A673 (cell line): ENCODE results near the gene JAML. TPM values are rescaled to one million over a fixed set of nuclear protein-coding genes. Genes with fewer than 3 reads are reported as not detected.

Source experiments
- BruUV-seq: library from RNA; stranded (reverse); fragments of 400-500 nt; replicated peaks from 2 replicates; lab custom pipeline; 2021; lab: Mats Ljungman, UMichigan
- CTCF ChIA-PET: fragments of 300-600 bp; sonication (Branson Sonifier 250); formaldehyde crosslinking; loops from one replicate; lab custom pipeline; 2022; ENCODE audit warnings: antibody characterized with exemption; lab: Charles Lee
- POLR2A ChIA-PET: fragments of 300-600 bp; sonication (Branson Sonifier 250); formaldehyde crosslinking; loops from one replicate; lab custom pipeline; 2022; ENCODE audit warnings: antibody characterized with exemption; ENCODE audit not compliant: low non-redundant PET; lab: Charles Lee
- DNase-seq: peaks from one replicate; pipeline ENCODE4 v3.0.0-alpha.2; 2015; ENCODE audit warnings: low spot score
- H3K27ac ChIP-seq: fragments of 200-600 bp; sonication (generic); 2 replicates; pipeline ENCODE4 v1.5.1; 2016; ENCODE audit warnings: mixed run types, low read depth, mild to moderate bottlenecking, mixed read lengths, antibody characterized with exemption, low read length; ENCODE audit not compliant: poor library complexity, severe bottlenecking
- H3K27me3 ChIP-seq: fragments of 200-600 bp; sonication (generic); replicated peaks from 2 replicates; pipeline ENCODE4 v1.6.1; 2017; ENCODE audit warnings: mixed run types, low read depth, mild to moderate bottlenecking, mixed read lengths, antibody characterized with exemption, low read length; ENCODE audit not compliant: insufficient read depth, poor library complexity
- H3K36me3 ChIP-seq: fragments of 200-600 bp; sonication (generic); 2 replicates; pipeline ENCODE4 v1.6.1; 2016; ENCODE audit warnings: mixed run types, mild to moderate bottlenecking, mixed read lengths, antibody characterized with exemption, low read length; ENCODE audit not compliant: insufficient read depth, poor library complexity, severe bottlenecking
- H3K4me1 ChIP-seq: fragments of 200-600 bp; sonication (generic); 2 replicates; pipeline ENCODE4 v1.6.1; 2017; ENCODE audit warnings: mixed run types, mild to moderate bottlenecking, mixed read lengths, antibody characterized with exemption, low read length; ENCODE audit not compliant: insufficient read depth, poor library complexity, severe bottlenecking
- H3K4me3 ChIP-seq: fragments of 200-600 bp; sonication (generic); 2 replicates; pipeline ENCODE4 v1.5.1; 2016; ENCODE audit warnings: low read depth, mixed run types, mild to moderate bottlenecking, mixed read lengths, low read length; ENCODE audit not compliant: poor library complexity, severe bottlenecking
- H3K9me3 ChIP-seq: fragments of 200-600 bp; sonication (generic); 2 replicates; pipeline ENCODE4 v1.6.1; 2016; ENCODE audit warnings: mixed run types, low read depth, mild to moderate bottlenecking, mixed read lengths, antibody characterized with exemption, low read length; ENCODE audit not compliant: poor library complexity, severe bottlenecking
- CTCF ChIP-seq: fragments of 300-800, 200-600 bp; sonication (generic); conservative IDR thresholded peaks from 2 replicates; pipeline ENCODE4 v1.5.1; 2017; ENCODE audit warnings: low read depth, mild to moderate bottlenecking, antibody characterized with exemption, low read length, moderate library complexity, mixed read lengths
- EZH2 ChIP-seq: fragments of 200-600 bp; sonication (generic); IDR thresholded peaks from 2 replicates; pipeline ENCODE4 v1.6.1; 2017; ENCODE audit warnings: borderline replicate concordance, low read depth, mild to moderate bottlenecking, mixed read lengths, antibody characterized with exemption, low read length; ENCODE audit not compliant: poor library complexity, severe bottlenecking
- intact Hi-C: fragments of 100-400 bp; cut with micrococcal nuclease; formaldehyde crosslinking; loops from one replicate; pipeline ENCODE4 v1.10.0; 2022; ENCODE audit not compliant: unreplicated experiment
- total RNA-seq: library from RNA; stranded (reverse); gene quantifications from 2 replicates; pipeline ENCODE4 v1.2.3, GENCODE V29; 2021

The JAML gene
- total RNA-seq, 1 experiment from 2014 or later = not detected

GRCh38 chr11:118223992-118224391 lies 819 bp downstream of the JAML start:
- no peaks in the 10 kb centered on the region for H3K4me1 ChIP-seq
- no peaks in the 10 kb centered on the region for H3K9me3 ChIP-seq
- no peaks in the 10 kb centered on the region for H3K36me3 ChIP-seq
- no peak overlapping the region for H3K27ac ChIP-seq
- intact Hi-C loops = no loop called here
- BruUV-seq = no TSS peak
- no peak overlapping the region for H3K4me3 ChIP-seq
- ChIA-PET CTCF (no interaction called here), POLR2A (no interaction called here)
- no peak for DNase-seq
- no peak for TF ChIP-seq CTCF
- TF ChIP-seq EZH2 = no peak
- H3K27me3 ChIP-seq = peaks cover 73% of the 10 kb centered on the region

- BruUV-seq = no TSS peak
- CTCF ChIA-PET = no interaction called here
- intact Hi-C loops = no loop called here
These were observed 1.2 kb downstream of the JAML start for GRCh38 chr11:118223570-118223969.

GRCh38 chr11:118222437-118222836 lies 2.4 kb downstream of the JAML start:
- Histone ChIP-seq H3K4me3 (no peak overlapping the region), H3K9me3 (no peaks in the 10 kb centered on the region), H3K27ac (no peak overlapping the region), H3K4me1 (no peaks in the 10 kb centered on the region), H3K36me3 (no peaks in the 10 kb centered on the region), H3K27me3 (peaks cover 72% of the 10 kb centered on the region)
- ChIA-PET CTCF (interaction anchor here (0.6 kb wide), 1 partner anchor 17 kb away, joined by 3 read pairs; no protein-coding TSS in a partner anchor), POLR2A (no interaction called here)
- no TSS peak for BruUV-seq
- no peak for DNase-seq
- intact Hi-C loops = no loop called here
- no peak for TF ChIP-seq CTCF
- no peak for TF ChIP-seq EZH2

More at GRCh38 chr11:118223570-118223969, 1.2 kb downstream of the JAML start:
- Histone ChIP-seq H3K36me3 (no peaks in the 10 kb centered on the region), H3K9me3 (no peaks in the 10 kb centered on the region), H3K4me1 (no peaks in the 10 kb centered on the region), H3K27ac (no peak overlapping the region), H3K4me3 (no peak overlapping the region), H3K27me3 (peaks cover 77% of the 10 kb centered on the region)
- POLR2A ChIA-PET = no interaction called here
- no peak for DNase-seq
- TF ChIP-seq EZH2 (no peak), CTCF (no peak)
